H1 (cell line): ENCODE data around the gene GPD1. TPM values are rescaled to one million over a fixed set of nuclear protein-coding genes. Genes with fewer than 3 reads are reported as not detected.
A peak's percentile ranks its signal among the peaks of the same experiment; 100 is the strongest.

Experiments used
- BCL11A ChIP-seq, 2 experiments: IDR thresholded peaks; one replicate each; pipeline ENCODE4 v1.6.1; 2011; ENCODE audit warnings: low read depth in 2 of 2, low read length in 2 of 2, mild to moderate bottlenecking in 2 of 2
- BRCA1 ChIP-seq: IDR thresholded peaks from 2 replicates; pipeline ENCODE4 v1.6.1; 2012; ENCODE audit warnings: low read depth, low read length, improper control_type of control experiment
- CBX5 ChIP-seq: fragments of 300-800, 300-1000 bp; sonication (generic); IDR thresholded peaks from 2 replicates; pipeline ENCODE4 v1.7.1; 2016; ENCODE audit warnings: antibody characterized with exemption, low read length, low read depth
- CBX8 ChIP-seq: fragments of 300-800, 300-1000 bp; sonication (generic); IDR thresholded peaks from 2 replicates; pipeline ENCODE4 v1.7.1; 2016; ENCODE audit warnings: low read depth, low read length, borderline replicate concordance
- CEBPB ChIP-seq: IDR thresholded peaks from 2 replicates; pipeline ENCODE4 v1.6.1; 2012; ENCODE audit warnings: low read depth, low read length
- CHD1 ChIP-seq: IDR thresholded peaks from 2 replicates; pipeline ENCODE4 v1.6.1; 2012; ENCODE audit warnings: low read depth, low read length, improper control_type of control experiment
- CHD2 ChIP-seq: IDR thresholded peaks from 2 replicates; pipeline ENCODE4 v1.6.1; 2012; ENCODE audit warnings: low read length, improper control_type of control experiment
- CREB1 ChIP-seq: IDR thresholded peaks from 2 replicates; pipeline ENCODE4 v1.6.1; 2012; ENCODE audit warnings: inconsistent platforms
- CTBP2 ChIP-seq: IDR thresholded peaks from 2 replicates; pipeline ENCODE4 v1.7.0; 2011; ENCODE audit warnings: borderline replicate concordance, mild to moderate bottlenecking, moderate library complexity, mixed read lengths, low read length; ENCODE audit not compliant: insufficient read depth, insufficient read length
- FOSL1 ChIP-seq: IDR thresholded peaks from 2 replicates; pipeline ENCODE4 v1.6.1; 2011; ENCODE audit warnings: mild to moderate bottlenecking, low read depth, low read length, moderate library complexity; ENCODE audit not compliant: insufficient read depth
- GTF2F1 ChIP-seq: IDR thresholded peaks from 2 replicates; pipeline ENCODE4 v1.6.1; 2012; ENCODE audit warnings: low read depth, low read length, improper control_type of control experiment, borderline replicate concordance
- HDAC2 ChIP-seq, 2 experiments: fragments of 300-600 bp in 1 of 2; sonication (generic) in 1 of 2; IDR thresholded peaks; 2 replicates each; pipeline ENCODE4 v1.6.1; 2011 to 2012; ENCODE audit warnings: low read depth in 2 of 2, low read length in 2 of 2, mild to moderate bottlenecking in 2 of 2, moderate library complexity in 2 of 2, borderline replicate concordance in 1 of 2, inconsistent platforms in 1 of 2
- JUN ChIP-seq: IDR thresholded peaks from 2 replicates; pipeline ENCODE4 v1.6.1; 2011; ENCODE audit warnings: low read depth, mild to moderate bottlenecking, improper control_type of control experiment, low read length
- KDM1A ChIP-seq: fragments of 200-600, 300-600 bp; sonication (generic); IDR thresholded peaks from 2 replicates; pipeline ENCODE4 v1.7.1; 2016; ENCODE audit warnings: mild to moderate bottlenecking, low read length, borderline replicate concordance
- NRF1 ChIP-seq: IDR thresholded peaks from 2 replicates; pipeline ENCODE4 v1.6.1; 2011; ENCODE audit warnings: mild to moderate bottlenecking, low read depth, low read length, improper control_type of control experiment
- PHF8 ChIP-seq: fragments of 200-600 bp; sonication (generic); conservative IDR thresholded peaks from 2 replicates; pipeline ENCODE4 v1.7.1; 2012; ENCODE audit warnings: low read depth, mild to moderate bottlenecking, inconsistent platforms, low read length, moderate library complexity
- RNF2 ChIP-seq: fragments of 200-900, 300-1000 bp; sonication (generic); IDR thresholded peaks from 2 replicates; pipeline ENCODE4 v1.7.1; 2016; ENCODE audit warnings: borderline replicate concordance, low read depth, mild to moderate bottlenecking, antibody characterized with exemption, low read length; ENCODE audit not compliant: poor library complexity, severe bottlenecking; ENCODE audit errors: missing control alignments
- SAP30 ChIP-seq: fragments of 300-600 bp; sonication (generic); IDR thresholded peaks from 2 replicates; pipeline ENCODE4 v1.7.1; 2012; ENCODE audit warnings: low read length, moderate library complexity, mild to moderate bottlenecking, inconsistent platforms; ENCODE audit not compliant: insufficient read depth, insufficient replicate concordance
- SIN3A ChIP-seq, 2 experiments: IDR thresholded peaks in 1 of 2; conservative IDR thresholded peaks in 1 of 2; 2 replicates each; pipeline ENCODE4 v1.6.1; 2011 to 2012; ENCODE audit warnings: low read length in 2 of 2, improper control_type of control experiment in 1 of 2, low read depth in 1 of 2, mild to moderate bottlenecking in 1 of 2
- SIRT6 ChIP-seq: IDR thresholded peaks from one replicate; pipeline ENCODE4 v1.7.1; 2012; ENCODE audit warnings: low read length, inconsistent platforms
- SIX5 ChIP-seq: IDR thresholded peaks from 2 replicates; pipeline ENCODE4 v1.6.1; 2011; ENCODE audit warnings: mild to moderate bottlenecking, low read depth, low read length
- SRF ChIP-seq: IDR thresholded peaks from 2 replicates; pipeline ENCODE4 v1.6.1; 2011; ENCODE audit warnings: mild to moderate bottlenecking, low read depth, low read length, moderate library complexity
- TBP ChIP-seq: IDR thresholded peaks from 2 replicates; pipeline ENCODE4 v1.6.1; 2011; ENCODE audit warnings: low read depth, low read length, improper control_type of control experiment
- TCF12 ChIP-seq: IDR thresholded peaks from 2 replicates; pipeline ENCODE4 v1.6.1; 2011; ENCODE audit warnings: low read depth, mild to moderate bottlenecking, low read length
- TEAD4 ChIP-seq: IDR thresholded peaks from 2 replicates; pipeline ENCODE4 v1.6.1; 2012; ENCODE audit warnings: low read depth, low read length, inconsistent platforms, mixed read lengths
- polyA plus RNA-seq, 7 experiments: library from polyadenylated mRNA; depleted of rRNA in 3 of 7; stranded (reverse) in 5 of 7; unstranded in 2 of 7; fragments of >200 nt in 5 of 7; fragments of 200-250 nt in 2 of 7; gene quantifications; 1 replicate in 5 of 7; 2 replicates in 1 of 7; 4 replicates in 1 of 7; pipeline versions ENCODE4 v1.2.1 to v1.2.3, GENCODE V29; 2011 to 2013; ENCODE audit warnings: missing spikeins in 2 of 7, mixed read lengths in 2 of 7
- total RNA-seq: library from RNA; stranded (reverse); fragmentation: NEBNext Ultra II Directional; extraction: Animal tissue kit (Norgen Biotek cat#: 25700); gene quantifications from 2 replicates; pipeline ENCODE4 v1.2.1, GENCODE V29; 2021

The GPD1 gene
- total and polyA plus RNA-seq, 2 of the 8 experiments (the other 6 are each of a cell fraction or from before 2014, with no cell fraction given): 0.45 to 0.74 TPM

DNA sequence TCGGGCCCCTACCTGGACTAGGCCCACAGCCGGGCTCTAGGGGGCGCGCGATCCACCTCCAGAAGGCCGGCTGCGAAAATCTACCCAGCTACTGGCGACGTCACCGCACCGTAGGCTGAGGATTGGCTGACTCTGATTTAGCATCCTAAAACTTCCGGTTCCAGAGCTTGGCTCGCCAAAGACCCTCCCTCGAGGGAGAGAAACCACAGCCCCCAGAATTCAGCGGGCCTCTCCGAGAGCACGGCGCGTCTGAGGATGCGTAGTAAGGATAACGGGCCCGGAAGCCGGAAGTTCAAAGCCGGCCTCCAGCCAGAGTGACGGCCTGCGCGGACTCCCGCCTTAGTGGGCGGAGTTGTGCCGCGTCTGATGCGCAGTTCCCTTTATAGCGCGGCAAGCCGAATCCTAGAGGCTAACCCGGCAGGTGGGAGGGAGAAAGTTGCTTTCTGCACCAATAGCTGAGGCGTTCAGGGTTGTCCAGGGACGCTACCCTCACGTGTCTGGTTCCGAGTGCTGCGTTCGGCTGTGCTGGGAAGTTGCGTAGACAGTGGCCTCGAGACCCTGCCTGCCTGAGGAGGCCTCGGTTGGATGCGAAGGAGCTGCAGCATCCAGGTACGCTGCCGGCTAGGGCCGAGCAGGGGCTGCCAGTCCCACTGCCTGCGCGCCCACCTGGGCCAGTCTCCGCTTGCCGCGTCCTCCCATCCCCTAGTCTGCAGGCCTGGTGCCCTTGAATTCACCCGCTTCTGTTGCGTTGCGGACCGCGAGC lies 8.1 kb downstream of the GPD1 start, which contains the start of gene COX14 (continued):
- TF ChIP-seq RNF2: no peak
- no peak for TF ChIP-seq GTF2F1
- no peak for TF ChIP-seq CEBPB
- no peak for TF ChIP-seq TEAD4
- no peak for TF ChIP-seq FOSL1
- TF ChIP-seq TBP: peak; percentile 76; the same call in 1 of the 2 replicates
- no peak for TF ChIP-seq SAP30
- no peak for TF ChIP-seq BRCA1
- peak; percentile 32; the same call in 1 of the 2 replicates for TF ChIP-seq NRF1
- peak; percentile 45; the same call in 1 of the 2 replicates for TF ChIP-seq SRF
- TF ChIP-seq KDM1A: no peak
- no peak for TF ChIP-seq BCL11A (IDR thresholded peaks at IDR 0.05; ENCODE audit: low read depth in 2 of 2, low read length in 2 of 2)
- TF ChIP-seq CBX5: no peak
- no peak for TF ChIP-seq CHD1
- no peak for TF ChIP-seq CTBP2
- peak; percentile 77 for TF ChIP-seq PHF8
- TF ChIP-seq SIX5: peak; percentile 68
- TF ChIP-seq CBX8: no peak
- no peak; a peak in 2 of 4 replicates for TF ChIP-seq SIN3A (conservative IDR thresholded peaks at IDR 0.05 in 1 of 2, IDR thresholded peaks at IDR 0.05 in 1 of 2; ENCODE audit: low read depth in 1 of 2, low read length in 2 of 2)
- TF ChIP-seq SIRT6: no peak
- TF ChIP-seq HDAC2 (IDR thresholded peaks at IDR 0.05; ENCODE audit: borderline replicate concordance in 1 of 2, low read depth in 2 of 2, low read length in 2 of 2): no peak; a peak in 1 of 4 replicates
- no peak for TF ChIP-seq JUN
- peak; percentile 97 for TF ChIP-seq CREB1
- TF ChIP-seq CHD2: 0 out of 2 replicates have a peak, but pooled peaks have one; percentile 40
- TF ChIP-seq TCF12: no peak
